Measurements from ENCODE around the gene FAM3D.
A peak's percentile ranks its signal among the peaks of the same experiment; 100 is the strongest.

Gene FAM3D

GRCh38 chr3:58594117-58594516, 72.5 kb downstream of the FAM3D start:
- DNase-seq (ENCODE audit: low spot score) = no peak

GRCh38 chr3:58591517-58592510, 74.8 kb downstream of the FAM3D start:
- no peak for DNase-seq (ENCODE audit: low spot score)

DNA sequence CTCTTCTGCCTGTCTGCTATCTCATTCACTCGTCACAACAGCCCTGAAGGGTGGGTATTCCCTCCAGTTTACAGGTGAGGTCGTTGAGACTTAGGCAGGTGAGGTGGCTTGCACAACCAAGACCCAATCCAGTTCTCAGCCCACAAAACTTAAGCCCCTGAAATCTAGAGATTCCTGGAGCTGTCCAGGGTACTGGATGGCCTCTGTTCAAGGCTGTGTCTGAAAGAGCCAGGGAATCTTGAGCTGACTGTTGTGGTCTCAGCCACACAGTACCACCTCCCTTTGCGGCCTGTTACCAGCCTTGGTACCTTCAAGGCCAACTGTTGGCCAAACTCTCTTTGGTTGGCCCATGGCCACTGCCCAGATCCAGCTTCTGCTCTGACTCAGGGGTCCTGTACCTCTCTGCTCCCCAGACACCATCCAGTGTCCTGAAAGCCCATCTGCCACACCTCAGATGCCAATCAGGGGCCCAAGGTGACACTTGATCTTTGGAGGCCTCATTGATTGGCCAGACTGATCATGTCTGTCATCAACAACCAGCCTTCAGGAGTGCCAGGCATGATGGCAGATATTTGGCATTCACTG, 78.5 kb downstream of the FAM3D start:
- peak; percentile 63 for DNase-seq (ENCODE audit: low spot score)

DNA sequence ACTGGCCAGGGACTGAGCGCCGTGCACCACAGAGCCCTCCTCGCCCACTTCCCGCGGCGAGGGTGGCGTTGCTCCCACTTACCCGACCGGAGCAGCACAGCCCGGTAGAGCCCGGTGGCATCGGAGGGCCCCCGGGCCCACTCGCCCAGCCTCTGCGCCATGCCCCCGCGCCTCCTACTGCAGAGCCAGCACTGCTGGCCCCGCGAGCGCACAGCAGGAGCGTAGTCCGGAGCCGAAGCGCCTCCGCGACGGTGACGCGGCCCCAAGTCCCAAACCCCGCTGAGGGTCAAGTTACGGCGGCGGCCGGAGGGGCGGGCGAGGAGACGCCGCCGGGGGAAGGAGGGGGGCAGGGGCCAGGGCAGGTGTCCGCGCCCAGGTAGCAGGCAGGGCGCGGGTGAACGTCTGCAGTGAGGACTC, 79.8 kb downstream of the FAM3D start:
- no peak for DNase-seq (ENCODE audit: low spot score)

DNA sequence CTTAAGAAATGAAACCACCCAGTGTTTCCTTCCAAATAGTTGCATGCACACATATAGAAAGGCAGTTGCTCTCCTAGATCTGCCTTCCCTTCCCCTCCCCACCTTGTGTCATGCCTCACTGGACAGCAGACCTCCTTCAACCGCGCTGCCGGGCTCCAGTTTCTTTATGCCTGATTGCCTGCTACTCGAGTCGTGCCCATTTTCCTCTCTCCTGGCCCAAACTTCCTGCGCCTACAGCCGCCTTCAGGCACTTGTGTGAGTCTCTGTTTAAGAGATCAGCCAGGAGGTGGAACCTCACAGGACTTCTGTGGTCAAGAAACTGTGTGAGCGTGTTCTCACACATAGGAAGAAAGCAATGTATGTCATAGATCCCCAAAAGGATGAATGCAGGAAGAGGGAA, 80.6 kb downstream of the FAM3D start:
- peak; percentile 34 for DNase-seq (ENCODE audit: low spot score)

GRCh38 chr3:58585005-58585786, 81.4 kb downstream of the FAM3D start:
- DNase-seq (ENCODE audit: low spot score) = peak; percentile 96

DNA sequence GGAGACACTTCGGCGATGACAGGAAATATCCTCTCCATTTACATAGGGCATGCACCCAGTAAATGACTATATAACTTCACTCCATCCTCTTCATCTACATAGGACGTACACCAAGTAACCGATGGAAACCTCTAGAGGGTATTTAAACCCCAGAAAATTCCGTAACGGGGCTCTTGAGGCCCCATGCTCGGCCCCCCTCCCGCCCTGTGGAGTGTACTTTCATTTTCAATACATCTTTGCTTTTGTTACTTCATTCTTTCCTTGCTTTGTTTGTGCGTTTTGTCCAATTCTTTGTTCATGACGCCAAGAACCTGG, 81.9 kb downstream of the FAM3D start:
- no peak for DNase-seq (ENCODE audit: low spot score)

All from AG08396 (cell line).